Right lobe of liver (tissue), 4 donors: ENCODE data around the gene MDM1.

Experiments
- POLR2A ChIP-seq: fragments of 450-650 bp; IDR thresholded peaks from one replicate; pipeline ENCODE4 v1.6.1; 2017; ENCODE audit warnings: antibody characterized with exemption, mild to moderate bottlenecking
- TF ChIP-seq, protein P1 (sequence below), 4 donors: fragments of 200-600 bp in 3 of 4; fragments of 450-650 bp in 1 of 4; IDR thresholded peaks; one replicate each; pipeline versions ENCODE4 v1.5.1 to v1.8.0; 2016 to 2022; ENCODE audit warnings: antibody characterized with exemption in 4 of 4, mild to moderate bottlenecking in 2 of 4
- donor health status: DM: no; HTN: no; CAD: no.
- donor health status: DM: no; HTN: no; CAD: no.
- donor health status: DM: no; HTN: yes; CAD: no.

DNA sequence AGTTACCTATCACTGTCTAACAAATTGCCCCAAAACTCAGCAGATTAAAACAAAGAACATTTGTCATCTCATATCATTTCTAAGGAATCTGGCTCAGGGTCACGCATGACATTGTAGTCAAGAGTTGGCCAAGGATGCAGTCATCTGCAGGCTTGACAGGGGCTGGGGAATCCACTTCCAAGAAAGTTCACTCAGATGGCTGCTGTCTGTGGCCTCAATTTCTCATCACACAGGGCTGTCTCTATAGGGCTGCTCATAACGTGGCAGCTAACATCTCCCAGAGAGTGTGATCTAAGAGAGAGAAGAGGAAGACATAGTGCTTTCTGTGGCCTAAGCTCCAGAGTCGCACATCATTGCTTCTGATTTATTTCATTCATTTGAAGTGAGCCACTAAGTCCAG, 61.8 kb downstream of the MDM1 start:
- TF ChIP-seq, protein P1, sequence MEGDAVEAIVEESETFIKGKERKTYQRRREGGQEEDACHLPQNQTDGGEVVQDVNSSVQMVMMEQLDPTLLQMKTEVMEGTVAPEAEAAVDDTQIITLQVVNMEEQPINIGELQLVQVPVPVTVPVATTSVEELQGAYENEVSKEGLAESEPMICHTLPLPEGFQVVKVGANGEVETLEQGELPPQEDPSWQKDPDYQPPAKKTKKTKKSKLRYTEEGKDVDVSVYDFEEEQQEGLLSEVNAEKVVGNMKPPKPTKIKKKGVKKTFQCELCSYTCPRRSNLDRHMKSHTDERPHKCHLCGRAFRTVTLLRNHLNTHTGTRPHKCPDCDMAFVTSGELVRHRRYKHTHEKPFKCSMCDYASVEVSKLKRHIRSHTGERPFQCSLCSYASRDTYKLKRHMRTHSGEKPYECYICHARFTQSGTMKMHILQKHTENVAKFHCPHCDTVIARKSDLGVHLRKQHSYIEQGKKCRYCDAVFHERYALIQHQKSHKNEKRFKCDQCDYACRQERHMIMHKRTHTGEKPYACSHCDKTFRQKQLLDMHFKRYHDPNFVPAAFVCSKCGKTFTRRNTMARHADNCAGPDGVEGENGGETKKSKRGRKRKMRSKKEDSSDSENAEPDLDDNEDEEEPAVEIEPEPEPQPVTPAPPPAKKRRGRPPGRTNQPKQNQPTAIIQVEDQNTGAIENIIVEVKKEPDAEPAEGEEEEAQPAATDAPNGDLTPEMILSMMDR (IDR thresholded peaks at IDR 0.05) = no peak
- no peak for TF ChIP-seq POLR2A
